IPS-18a (cell line): ENCODE results near the gene SORCS2.

Experiments used
- H3K27ac ChIP-seq: one replicate; pipeline ENCODE4 v1.5.1; 2013; ENCODE audit warnings: low read length
- H3K27me3 ChIP-seq: one replicate; pipeline ENCODE4 v1.6.1; 2013; ENCODE audit warnings: mild to moderate bottlenecking, low read length; ENCODE audit not compliant: control insufficient read depth, insufficient read depth
- H3K36me3 ChIP-seq: one replicate; pipeline ENCODE4 v1.6.1; 2013; ENCODE audit warnings: low read depth, low read length; ENCODE audit not compliant: control insufficient read depth
- H3K4me1 ChIP-seq: one replicate; pipeline ENCODE4 v1.6.1; 2013; ENCODE audit warnings: low read depth, low read length; ENCODE audit not compliant: control insufficient read depth
- H3K4me3 ChIP-seq: one replicate; pipeline ENCODE4 v1.5.1; 2013; ENCODE audit warnings: low read length
- H3K9ac ChIP-seq: one replicate; pipeline ENCODE4 v1.6.1; 2013; ENCODE audit warnings: mild to moderate bottlenecking, low read length, moderate library complexity
- H3K9me3 ChIP-seq: one replicate; pipeline ENCODE4 v1.6.1; 2013; ENCODE audit warnings: low read depth, low read length; ENCODE audit not compliant: control insufficient read depth

SORCS2 gene

DNA sequence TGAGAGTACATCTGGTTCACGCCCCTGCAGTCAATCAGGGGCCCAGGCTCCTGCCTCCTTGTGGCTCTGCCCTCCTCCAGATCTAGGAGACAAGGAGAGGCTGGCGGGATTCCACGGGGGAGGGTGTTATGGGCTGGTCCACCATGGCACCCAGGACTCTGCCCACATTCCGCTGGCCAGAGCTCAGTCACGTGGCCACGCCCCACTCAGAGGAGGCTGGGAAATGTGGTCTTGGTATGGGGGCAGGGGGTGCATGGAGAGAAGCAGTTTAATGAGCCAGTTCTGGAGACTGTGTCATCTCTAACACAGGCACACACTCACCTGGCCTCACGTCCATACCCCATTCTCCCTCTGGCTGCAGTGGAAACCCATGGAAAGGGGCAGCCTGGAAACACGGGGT is 273.9 kb downstream of the SORCS2 start:
- Histone ChIP-seq H3K27ac (no peak overlapping the region), H3K9ac (no peak overlapping the region), H3K36me3 (no peaks in the 10 kb centered on the region), H3K4me1 (peaks cover 4% of the 10 kb centered on the region), H3K9me3 (no peaks in the 10 kb centered on the region), H3K27me3 (no peaks in the 10 kb centered on the region), H3K4me3 (no peak overlapping the region)

- H3K36me3 ChIP-seq = no peaks in the 10 kb centered on the region
- no peaks in the 10 kb centered on the region for H3K9me3 ChIP-seq
- peaks cover 4% of the 10 kb centered on the region for H3K4me1 ChIP-seq
- no peaks in the 10 kb centered on the region for H3K27me3 ChIP-seq
- H3K4me3 ChIP-seq = no peak overlapping the region
- H3K27ac ChIP-seq = no peak overlapping the region
- H3K9ac ChIP-seq = no peak overlapping the region
These were observed 274.6 kb downstream of the SORCS2 start for GRCh38 chr4:7466904-7467303.

DNA sequence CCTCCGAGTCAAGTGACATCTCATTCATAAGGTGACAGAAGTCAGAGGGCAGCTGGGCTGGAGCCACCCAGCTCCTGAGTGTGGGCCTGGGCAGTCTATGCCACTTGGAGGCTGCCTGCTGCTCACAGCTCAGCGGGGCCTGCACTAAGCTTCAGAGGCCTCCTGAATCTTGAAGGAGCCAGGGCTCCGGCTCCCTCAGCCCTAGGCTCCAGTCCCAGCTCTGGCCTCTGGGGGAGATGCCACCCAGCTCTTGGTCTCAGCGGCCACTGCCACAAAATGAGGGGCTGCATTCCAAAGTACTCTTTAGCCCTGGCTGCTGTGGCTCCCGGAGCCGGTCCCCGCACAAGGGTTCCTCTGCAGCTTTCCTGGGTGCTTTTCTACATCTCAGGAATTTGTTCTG is 275.1 kb downstream of the SORCS2 start:
- Histone ChIP-seq H3K9me3 (no peaks in the 10 kb centered on the region), H3K27me3 (no peaks in the 10 kb centered on the region), H3K4me3 (no peak overlapping the region), H3K36me3 (no peaks in the 10 kb centered on the region), H3K27ac (no peak overlapping the region), H3K4me1 (peaks cover 9% of the 10 kb centered on the region), H3K9ac (no peak overlapping the region)

DNA sequence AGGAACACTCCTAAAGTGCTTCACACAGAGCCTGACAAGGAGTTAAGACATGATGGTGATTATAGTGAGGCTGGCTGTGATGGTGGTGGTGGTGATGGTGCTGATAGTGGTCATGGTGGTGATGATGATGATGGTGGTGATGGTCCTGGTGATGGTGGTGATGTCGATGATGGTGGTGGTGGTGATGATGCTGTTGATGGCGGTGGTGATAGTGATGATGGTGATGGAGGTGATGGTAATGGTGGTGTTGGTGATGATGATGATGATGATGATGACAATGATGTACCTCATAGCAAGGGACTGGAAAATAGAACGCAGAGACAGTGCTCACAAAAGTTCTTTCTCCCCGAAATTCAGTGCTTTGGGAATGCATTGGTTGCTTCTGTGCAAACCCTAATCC is 276.7 kb downstream of the SORCS2 start:
- H3K4me1 ChIP-seq = peaks cover 13% of the 10 kb centered on the region
- no peak overlapping the region for H3K4me3 ChIP-seq
- no peak overlapping the region for H3K9ac ChIP-seq
- H3K27me3 ChIP-seq = no peaks in the 10 kb centered on the region
- no peak overlapping the region for H3K27ac ChIP-seq
- no peaks in the 10 kb centered on the region for H3K36me3 ChIP-seq
- no peaks in the 10 kb centered on the region for H3K9me3 ChIP-seq

DNA sequence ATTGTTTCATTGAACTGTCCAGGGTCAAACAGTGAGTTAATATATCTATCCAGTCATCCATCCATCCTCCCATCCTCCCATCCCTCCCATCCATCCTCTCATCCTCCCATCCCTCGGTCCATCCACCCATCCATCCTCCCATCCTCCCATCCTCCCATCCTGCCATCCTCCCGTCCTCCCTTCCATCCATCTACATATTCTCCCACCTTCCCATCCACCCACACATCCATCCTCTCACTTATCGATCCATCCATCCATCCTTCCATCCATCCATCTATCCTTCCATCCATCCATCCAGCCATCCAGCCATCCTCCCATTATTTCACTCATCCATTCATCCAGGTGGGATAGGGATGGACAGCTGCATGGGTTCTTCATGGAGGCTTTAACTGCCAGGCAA is 277.8 kb downstream of the SORCS2 start:
- no peak overlapping the region for H3K27ac ChIP-seq
- no peak overlapping the region for H3K9ac ChIP-seq
- no peaks in the 10 kb centered on the region for H3K9me3 ChIP-seq
- no peaks in the 10 kb centered on the region for H3K27me3 ChIP-seq
- no peaks in the 10 kb centered on the region for H3K36me3 ChIP-seq
- no peak overlapping the region for H3K4me3 ChIP-seq
- peaks cover 11% of the 10 kb centered on the region for H3K4me1 ChIP-seq

GRCh38 chr4:7470522-7471128 is 278.3 kb downstream of the SORCS2 start:
- Histone ChIP-seq H3K9me3 (no peaks in the 10 kb centered on the region), H3K36me3 (no peaks in the 10 kb centered on the region), H3K9ac (no peak overlapping the region), H3K4me1 (peaks cover 11% of the 10 kb centered on the region), H3K4me3 (no peak overlapping the region), H3K27ac (no peak overlapping the region), H3K27me3 (no peaks in the 10 kb centered on the region)

GRCh38 chr4:7472442-7473013 is 280.2 kb downstream of the SORCS2 start:
- no peaks in the 10 kb centered on the region for H3K36me3 ChIP-seq
- H3K4me1 ChIP-seq = peaks cover 11% of the 10 kb centered on the region
- no peaks in the 10 kb centered on the region for H3K9me3 ChIP-seq
- no peak overlapping the region for H3K4me3 ChIP-seq
- no peak overlapping the region for H3K27ac ChIP-seq
- H3K27me3 ChIP-seq = no peaks in the 10 kb centered on the region
- no peak overlapping the region for H3K9ac ChIP-seq

- Histone ChIP-seq H3K27me3 (no peaks in the 10 kb centered on the region), H3K9ac (no peak overlapping the region)
These were observed 280.7 kb downstream of the SORCS2 start for GRCh38 chr4:7473081-7473480.

GRCh38 chr4:7474320-7474719 is 282.0 kb downstream of the SORCS2 start:
- H3K4me3 ChIP-seq = no peak overlapping the region
- H3K4me1 ChIP-seq = peaks cover 11% of the 10 kb centered on the region
- no peaks in the 10 kb centered on the region for H3K27me3 ChIP-seq

More at GRCh38 chr4:7473081-7473480, 280.7 kb downstream of the SORCS2 start:
- Histone ChIP-seq H3K27ac (no peak overlapping the region), H3K9me3 (no peaks in the 10 kb centered on the region), H3K4me1 (peaks cover 11% of the 10 kb centered on the region), H3K4me3 (no peak overlapping the region), H3K36me3 (no peaks in the 10 kb centered on the region)

GRCh38 chr4:7475207-7475606 is 282.9 kb downstream of the SORCS2 start:
- H3K9me3 ChIP-seq = no peaks in the 10 kb centered on the region
- H3K27me3 ChIP-seq = no peaks in the 10 kb centered on the region
- no peak overlapping the region for H3K27ac ChIP-seq
- no peaks in the 10 kb centered on the region for H3K36me3 ChIP-seq
- H3K4me1 ChIP-seq = peaks cover 11% of the 10 kb centered on the region
- H3K4me3 ChIP-seq = no peak overlapping the region
- H3K9ac ChIP-seq = no peak overlapping the region

More at GRCh38 chr4:7474320-7474719, 282.0 kb downstream of the SORCS2 start:
- Histone ChIP-seq H3K27ac (no peak overlapping the region), H3K36me3 (no peaks in the 10 kb centered on the region), H3K9me3 (no peaks in the 10 kb centered on the region), H3K9ac (no peak overlapping the region)

DNA sequence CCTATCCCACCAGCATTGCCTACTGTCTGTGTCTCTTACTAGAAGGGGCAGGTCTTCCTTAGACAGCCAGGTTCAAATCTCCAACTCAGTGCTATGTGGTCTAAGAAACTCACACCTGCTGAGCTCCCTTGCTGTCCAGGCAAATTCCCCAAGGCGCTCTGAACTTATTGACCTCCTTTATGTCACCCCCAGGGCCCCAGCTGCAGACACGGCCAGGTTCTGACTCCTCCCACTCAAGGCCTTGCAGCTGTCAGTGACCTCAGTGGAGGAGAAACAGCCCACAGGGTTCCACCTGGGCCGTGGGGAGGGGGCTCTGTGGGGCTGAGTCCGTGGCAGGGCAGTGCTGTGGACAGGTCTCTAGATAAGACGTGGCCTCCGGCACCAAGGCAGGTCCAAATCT is 284.5 kb downstream of the SORCS2 start:
- Histone ChIP-seq H3K27me3 (no peaks in the 10 kb centered on the region), H3K9ac (no peak overlapping the region), H3K4me1 (peaks cover 11% of the 10 kb centered on the region)

DNA sequence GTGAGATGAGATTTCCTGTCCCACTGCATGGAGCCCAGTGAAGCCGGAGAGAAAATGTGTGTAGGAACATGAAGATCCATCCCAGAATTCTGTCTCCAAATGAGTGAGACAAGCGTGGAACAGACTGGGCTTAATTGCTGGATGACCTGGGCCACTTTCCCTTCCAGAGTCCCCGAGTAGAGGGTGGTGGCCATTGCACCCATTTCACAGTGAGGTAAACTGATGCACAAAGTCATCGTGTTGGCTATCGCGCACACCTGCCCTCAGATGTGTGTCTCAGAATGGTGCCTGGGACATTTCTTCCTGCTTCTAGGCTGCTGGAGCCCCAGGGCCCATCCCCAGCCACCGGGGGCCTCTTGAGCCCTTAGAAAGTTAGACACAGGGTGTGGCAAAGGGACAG is 285.4 kb downstream of the SORCS2 start:
- Histone ChIP-seq H3K9ac (no peak overlapping the region), H3K27me3 (no peaks in the 10 kb centered on the region), H3K4me1 (peaks cover 3% of the 10 kb centered on the region), H3K4me3 (no peak overlapping the region), H3K36me3 (no peaks in the 10 kb centered on the region), H3K27ac (no peak overlapping the region), H3K9me3 (no peaks in the 10 kb centered on the region)

More for the DNA sequence above, 284.5 kb downstream of the SORCS2 start:
- Histone ChIP-seq H3K4me3 (no peak overlapping the region), H3K36me3 (no peaks in the 10 kb centered on the region), H3K9me3 (no peaks in the 10 kb centered on the region), H3K27ac (no peak overlapping the region)
